Measurements from ENCODE around the gene C19orf85. TPM values are rescaled to one million over a fixed set of nuclear protein-coding genes. Genes with fewer than 3 reads are reported as not detected.
A peak's percentile ranks its signal among the peaks of the same experiment; 100 is the strongest.

Gene C19orf85
- total and polyA plus RNA-seq, 2 experiments from 2014 or later, result 1.7 to 3.4 TPM

DNA sequence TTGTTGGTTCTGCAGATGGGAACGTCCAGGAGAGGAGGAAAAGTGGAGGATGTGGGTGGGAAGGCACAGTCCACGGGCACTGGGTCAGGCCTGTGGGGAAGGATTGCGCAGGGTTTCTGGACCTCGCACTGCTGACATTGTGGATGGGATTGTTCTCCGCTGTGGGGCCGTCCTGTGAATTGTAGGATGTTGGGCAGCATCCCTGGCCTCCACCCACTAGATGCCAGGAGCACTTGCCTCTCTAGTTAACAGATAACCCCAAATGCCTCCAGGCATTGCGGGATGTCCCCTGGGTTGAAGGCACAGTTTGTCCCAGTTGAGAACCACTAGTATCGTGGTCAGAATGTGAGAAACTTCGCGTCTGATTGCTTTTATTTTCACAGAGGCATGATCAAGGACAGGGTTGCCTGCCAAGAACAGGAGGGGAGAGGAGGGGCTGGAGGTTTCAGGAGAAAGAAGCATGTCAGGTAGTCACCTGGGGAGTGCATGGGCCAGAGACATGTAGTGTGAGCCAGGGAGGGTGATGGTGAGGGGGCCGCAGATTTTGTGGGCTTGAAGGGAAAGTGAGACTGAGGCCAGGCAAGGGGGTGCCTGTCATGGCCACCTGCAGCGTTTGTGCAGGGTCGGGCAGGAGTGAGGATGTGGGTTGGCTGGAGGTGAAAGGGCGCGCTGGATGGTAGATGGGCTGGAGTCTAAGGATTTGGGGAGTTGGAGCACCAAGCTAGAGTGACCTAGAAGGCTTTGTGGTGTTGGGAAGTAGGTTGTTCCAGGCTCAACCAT lies 15.1 kb upstream of the C19orf85 start (continued):
- no peak for TF ChIP-seq NANOG (IDR thresholded peaks at IDR 0.05; ENCODE audit: borderline replicate concordance)
- TF ChIP-seq STAT1 (IDR thresholded peaks at IDR 0.05; ENCODE audit: unreplicated experiment), result no peak
- TF ChIP-seq, protein P1, sequence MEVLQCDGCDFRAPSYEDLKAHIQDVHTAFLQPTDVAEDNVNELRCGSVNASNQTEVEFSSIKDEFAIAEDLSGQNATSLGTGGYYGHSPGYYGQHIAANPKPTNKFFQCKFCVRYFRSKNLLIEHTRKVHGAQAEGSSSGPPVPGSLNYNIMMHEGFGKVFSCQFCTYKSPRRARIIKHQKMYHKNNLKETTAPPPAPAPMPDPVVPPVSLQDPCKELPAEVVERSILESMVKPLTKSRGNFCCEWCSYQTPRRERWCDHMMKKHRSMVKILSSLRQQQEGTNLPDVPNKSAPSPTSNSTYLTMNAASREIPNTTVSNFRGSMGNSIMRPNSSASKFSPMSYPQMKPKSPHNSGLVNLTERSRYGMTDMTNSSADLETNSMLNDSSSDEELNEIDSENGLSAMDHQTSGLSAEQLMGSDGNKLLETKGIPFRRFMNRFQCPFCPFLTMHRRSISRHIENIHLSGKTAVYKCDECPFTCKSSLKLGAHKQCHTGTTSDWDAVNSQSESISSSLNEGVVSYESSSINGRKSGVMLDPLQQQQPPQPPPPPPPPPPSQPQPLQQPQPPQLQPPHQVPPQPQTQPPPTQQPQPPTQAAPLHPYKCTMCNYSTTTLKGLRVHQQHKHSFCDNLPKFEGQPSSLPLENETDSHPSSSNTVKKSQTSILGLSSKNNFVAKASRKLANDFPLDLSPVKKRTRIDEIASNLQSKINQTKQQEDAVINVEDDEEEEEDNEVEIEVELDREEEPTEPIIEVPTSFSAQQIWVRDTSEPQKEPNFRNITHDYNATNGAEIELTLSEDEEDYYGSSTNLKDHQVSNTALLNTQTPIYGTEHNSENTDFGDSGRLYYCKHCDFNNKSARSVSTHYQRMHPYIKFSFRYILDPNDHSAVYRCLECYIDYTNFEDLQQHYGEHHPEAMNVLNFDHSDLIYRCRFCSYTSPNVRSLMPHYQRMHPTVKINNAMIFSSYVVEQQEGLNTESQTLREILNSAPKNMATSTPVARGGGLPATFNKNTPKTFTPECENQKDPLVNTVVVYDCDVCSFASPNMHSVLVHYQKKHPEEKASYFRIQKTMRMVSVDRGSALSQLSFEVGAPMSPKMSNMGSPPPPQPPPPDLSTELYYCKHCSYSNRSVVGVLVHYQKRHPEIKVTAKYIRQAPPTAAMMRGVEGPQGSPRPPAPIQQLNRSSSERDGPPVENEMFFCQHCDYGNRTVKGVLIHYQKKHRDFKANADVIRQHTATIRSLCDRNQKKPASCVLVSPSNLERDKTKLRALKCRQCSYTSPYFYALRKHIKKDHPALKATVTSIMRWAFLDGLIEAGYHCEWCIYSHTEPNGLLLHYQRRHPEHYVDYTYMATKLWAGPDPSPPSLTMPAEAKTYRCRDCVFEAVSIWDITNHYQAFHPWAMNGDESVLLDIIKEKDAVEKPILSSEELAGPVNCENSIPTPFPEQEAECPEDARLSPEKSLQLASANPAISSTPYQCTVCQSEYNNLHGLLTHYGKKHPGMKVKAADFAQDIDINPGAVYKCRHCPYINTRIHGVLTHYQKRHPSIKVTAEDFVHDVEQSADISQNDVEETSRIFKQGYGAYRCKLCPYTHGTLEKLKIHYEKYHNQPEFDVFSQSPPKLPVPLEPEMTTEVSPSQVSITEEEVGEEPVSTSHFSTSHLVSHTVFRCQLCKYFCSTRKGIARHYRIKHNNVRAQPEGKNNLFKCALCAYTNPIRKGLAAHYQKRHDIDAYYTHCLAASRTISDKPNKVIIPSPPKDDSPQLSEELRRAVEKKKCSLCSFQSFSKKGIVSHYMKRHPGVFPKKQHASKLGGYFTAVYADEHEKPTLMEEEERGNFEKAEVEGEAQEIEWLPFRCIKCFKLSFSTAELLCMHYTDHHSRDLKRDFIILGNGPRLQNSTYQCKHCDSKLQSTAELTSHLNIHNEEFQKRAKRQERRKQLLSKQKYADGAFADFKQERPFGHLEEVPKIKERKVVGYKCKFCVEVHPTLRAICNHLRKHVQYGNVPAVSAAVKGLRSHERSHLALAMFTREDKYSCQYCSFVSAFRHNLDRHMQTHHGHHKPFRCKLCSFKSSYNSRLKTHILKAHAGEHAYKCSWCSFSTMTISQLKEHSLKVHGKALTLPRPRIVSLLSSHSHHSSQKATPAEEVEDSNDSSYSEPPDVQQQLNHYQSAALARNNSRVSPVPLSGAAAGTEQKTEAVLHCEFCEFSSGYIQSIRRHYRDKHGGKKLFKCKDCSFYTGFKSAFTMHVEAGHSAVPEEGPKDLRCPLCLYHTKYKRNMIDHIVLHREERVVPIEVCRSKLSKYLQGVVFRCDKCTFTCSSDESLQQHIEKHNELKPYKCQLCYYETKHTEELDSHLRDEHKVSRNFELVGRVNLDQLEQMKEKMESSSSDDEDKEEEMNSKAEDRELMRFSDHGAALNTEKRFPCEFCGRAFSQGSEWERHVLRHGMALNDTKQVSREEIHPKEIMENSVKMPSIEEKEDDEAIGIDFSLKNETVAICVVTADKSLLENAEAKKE (CRISPR knock-in tag; IDR thresholded peaks at IDR 0.05), result no peak
- TF ChIP-seq JUNB (IDR thresholded peaks at IDR 0.05; ENCODE audit: unreplicated experiment), result no peak
- TF ChIP-seq, protein P2, sequence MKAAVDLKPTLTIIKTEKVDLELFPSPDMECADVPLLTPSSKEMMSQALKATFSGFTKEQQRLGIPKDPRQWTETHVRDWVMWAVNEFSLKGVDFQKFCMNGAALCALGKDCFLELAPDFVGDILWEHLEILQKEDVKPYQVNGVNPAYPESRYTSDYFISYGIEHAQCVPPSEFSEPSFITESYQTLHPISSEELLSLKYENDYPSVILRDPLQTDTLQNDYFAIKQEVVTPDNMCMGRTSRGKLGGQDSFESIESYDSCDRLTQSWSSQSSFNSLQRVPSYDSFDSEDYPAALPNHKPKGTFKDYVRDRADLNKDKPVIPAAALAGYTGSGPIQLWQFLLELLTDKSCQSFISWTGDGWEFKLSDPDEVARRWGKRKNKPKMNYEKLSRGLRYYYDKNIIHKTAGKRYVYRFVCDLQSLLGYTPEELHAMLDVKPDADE (IDR thresholded peaks at IDR 0.05), result no peak
- no peak for TF ChIP-seq CREB1 (CRISPR knock-in tag; IDR thresholded peaks at IDR 0.05; ENCODE audit: low read depth)
- TF ChIP-seq POLR2AphosphoS5 (IDR thresholded peaks at IDR 0.05; ENCODE audit: low read depth), result no peak

DNA sequence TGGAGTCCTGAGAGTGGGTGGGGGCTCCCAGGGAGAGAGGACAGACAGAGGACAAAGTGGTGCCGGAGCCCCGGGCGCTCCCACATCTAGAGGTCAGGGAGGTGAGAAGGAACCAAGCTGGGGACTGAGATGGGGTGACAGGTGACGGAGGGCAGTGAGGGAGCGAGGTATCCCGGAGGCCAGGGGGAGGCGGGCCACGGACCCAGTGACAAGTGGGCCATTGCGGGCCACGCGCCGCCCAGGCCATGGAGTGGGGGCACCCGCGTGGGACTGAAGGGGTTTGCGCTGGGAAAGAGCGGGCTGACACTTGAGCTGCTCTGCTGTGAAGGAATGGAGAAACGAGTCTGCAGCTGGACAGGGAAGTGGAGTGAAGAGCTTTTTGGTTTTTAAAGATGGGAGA lies 14.5 kb upstream of the C19orf85 start:
- no peak overlapping the region for H3K27ac Mint-ChIP-seq
- Histone ChIP-seq H2AFZ (no peak overlapping the region), H3K36me3 (ENCODE audit: insufficient read depth) (no peaks in the 10 kb centered on the region), H3F3A (replicated peaks; ENCODE audit: low read depth) (peaks cover 17% of the 10 kb centered on the region; the same call in 1 of the 2 replicates), H3K9me2 (ENCODE audit: insufficient read depth) (no peaks in the 10 kb centered on the region), H3K27me3 (ENCODE audit: insufficient read depth) (no peaks in the 10 kb centered on the region), H3K4me1 (ENCODE audit: insufficient read depth) (peaks cover 5% of the 10 kb centered on the region; the same call in 1 of the 2 replicates), H4K20me1 (replicated peaks; ENCODE audit: insufficient read depth) (no peaks in the 10 kb centered on the region), H3K4me3 (no peak overlapping the region), H3K79me2 (replicated peaks; ENCODE audit: insufficient read depth) (peaks cover 9% of the 10 kb centered on the region), H3K27ac (ENCODE audit: low read depth) (no peak overlapping the region), H3K4me2 (no peak overlapping the region)
- H3K9me3 Mint-ChIP-seq, result peaks cover 3% of the 10 kb centered on the region; the same call in 2 of the 3 replicates
- peaks cover 9% of the 10 kb centered on the region; the same call in 2 of the 3 replicates for H3K36me3 Mint-ChIP-seq (ENCODE audit: low read depth)
- no peak for ATAC-seq
- H3K4me1 Mint-ChIP-seq, result peaks cover 33% of the 10 kb centered on the region
- peaks cover 18% of the 10 kb centered on the region for H3K27me3 Mint-ChIP-seq (ENCODE audit: insufficient read depth, low read depth, poor library complexity)
- DNase-seq (ENCODE audit: low spot score), result no peak
- peak overlapping the region; percentile 40; the same call in 1 of the 3 replicates for H3K4me3 Mint-ChIP-seq
- no peak for TF ChIP-seq EZH2 (IDR thresholded peaks at IDR 0.05; ENCODE audit: low read depth, unreplicated experiment)
- no peak for TF ChIP-seq EZH2phosphoT487 (IDR thresholded peaks at IDR 0.05; ENCODE audit: unreplicated experiment)
- no peak for TF ChIP-seq ZNF114 (CRISPR knock-in tag; IDR thresholded peaks at IDR 0.05)
- TF ChIP-seq, protein P2 (IDR thresholded peaks at IDR 0.05), result no peak
- TF ChIP-seq NANOG (IDR thresholded peaks at IDR 0.05; ENCODE audit: borderline replicate concordance), result no peak
- no peak for TF ChIP-seq CREB1 (CRISPR knock-in tag; IDR thresholded peaks at IDR 0.05; ENCODE audit: low read depth)
- TF ChIP-seq, protein P3, sequence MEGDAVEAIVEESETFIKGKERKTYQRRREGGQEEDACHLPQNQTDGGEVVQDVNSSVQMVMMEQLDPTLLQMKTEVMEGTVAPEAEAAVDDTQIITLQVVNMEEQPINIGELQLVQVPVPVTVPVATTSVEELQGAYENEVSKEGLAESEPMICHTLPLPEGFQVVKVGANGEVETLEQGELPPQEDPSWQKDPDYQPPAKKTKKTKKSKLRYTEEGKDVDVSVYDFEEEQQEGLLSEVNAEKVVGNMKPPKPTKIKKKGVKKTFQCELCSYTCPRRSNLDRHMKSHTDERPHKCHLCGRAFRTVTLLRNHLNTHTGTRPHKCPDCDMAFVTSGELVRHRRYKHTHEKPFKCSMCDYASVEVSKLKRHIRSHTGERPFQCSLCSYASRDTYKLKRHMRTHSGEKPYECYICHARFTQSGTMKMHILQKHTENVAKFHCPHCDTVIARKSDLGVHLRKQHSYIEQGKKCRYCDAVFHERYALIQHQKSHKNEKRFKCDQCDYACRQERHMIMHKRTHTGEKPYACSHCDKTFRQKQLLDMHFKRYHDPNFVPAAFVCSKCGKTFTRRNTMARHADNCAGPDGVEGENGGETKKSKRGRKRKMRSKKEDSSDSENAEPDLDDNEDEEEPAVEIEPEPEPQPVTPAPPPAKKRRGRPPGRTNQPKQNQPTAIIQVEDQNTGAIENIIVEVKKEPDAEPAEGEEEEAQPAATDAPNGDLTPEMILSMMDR (conservative IDR thresholded peaks at IDR 0.05; ENCODE audit: low read depth in 2 of 2), result no peak
